Panc1 (cell line): Measurements from ENCODE around the gene ADGRV1.

Experiments used
- CTCF ChIP-seq: fragments of 450-650 bp; IDR thresholded peaks from 2 replicates; pipeline ENCODE4 v1.5.1; 2017; ENCODE audit warnings: mild to moderate bottlenecking
- POLR2AphosphoS5 ChIP-seq: IDR thresholded peaks from 2 replicates; pipeline ENCODE4 v1.6.1; 2012; ENCODE audit warnings: mild to moderate bottlenecking, low read depth, low read length, moderate library complexity
- SIN3A ChIP-seq: IDR thresholded peaks from 2 replicates; pipeline ENCODE4 v1.6.1; 2012; ENCODE audit warnings: low read depth, mild to moderate bottlenecking, low read length, moderate library complexity, borderline replicate concordance; ENCODE audit not compliant: insufficient read depth
- TCF7L2 ChIP-seq: IDR thresholded peaks from 2 replicates; pipeline ENCODE4 v1.6.1; 2011; ENCODE audit warnings: mild to moderate bottlenecking, low read depth, low read length, inconsistent platforms
- TF ChIP-seq, protein P1 (sequence below), 2 experiments: IDR thresholded peaks; 2 replicates each; pipeline ENCODE4 v1.6.1; 2011 to 2012; ENCODE audit warnings: low read depth in 2 of 2, control low read depth in 1 of 2, low read length in 1 of 2, mild to moderate bottlenecking in 1 of 2, moderate library complexity in 1 of 2; ENCODE audit not compliant: insufficient read depth in 1 of 2

DNA sequence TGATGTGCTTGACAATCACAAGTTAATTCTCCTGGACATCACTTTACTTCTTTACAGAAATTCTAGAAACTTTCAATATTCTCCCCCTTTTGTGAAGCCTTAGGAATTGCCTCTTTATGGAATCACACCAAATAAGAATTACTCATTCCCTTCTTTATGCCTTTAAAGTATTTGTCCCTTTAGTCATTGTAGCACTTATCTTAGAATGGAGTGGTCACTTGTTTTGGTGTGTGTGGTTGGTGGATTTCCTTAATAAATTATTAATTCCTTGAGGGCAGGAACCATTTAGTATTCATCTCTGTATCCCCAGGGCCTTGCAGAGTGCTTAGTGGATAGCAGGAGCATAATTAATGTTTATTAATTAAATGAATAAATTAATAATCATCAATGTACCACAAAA lies 517.5 kb downstream of the ADGRV1 start:
- TF ChIP-seq CTCF (no peak), POLR2AphosphoS5 (no peak), TCF7L2 (no peak), SIN3A (no peak)
- TF ChIP-seq, protein P1, sequence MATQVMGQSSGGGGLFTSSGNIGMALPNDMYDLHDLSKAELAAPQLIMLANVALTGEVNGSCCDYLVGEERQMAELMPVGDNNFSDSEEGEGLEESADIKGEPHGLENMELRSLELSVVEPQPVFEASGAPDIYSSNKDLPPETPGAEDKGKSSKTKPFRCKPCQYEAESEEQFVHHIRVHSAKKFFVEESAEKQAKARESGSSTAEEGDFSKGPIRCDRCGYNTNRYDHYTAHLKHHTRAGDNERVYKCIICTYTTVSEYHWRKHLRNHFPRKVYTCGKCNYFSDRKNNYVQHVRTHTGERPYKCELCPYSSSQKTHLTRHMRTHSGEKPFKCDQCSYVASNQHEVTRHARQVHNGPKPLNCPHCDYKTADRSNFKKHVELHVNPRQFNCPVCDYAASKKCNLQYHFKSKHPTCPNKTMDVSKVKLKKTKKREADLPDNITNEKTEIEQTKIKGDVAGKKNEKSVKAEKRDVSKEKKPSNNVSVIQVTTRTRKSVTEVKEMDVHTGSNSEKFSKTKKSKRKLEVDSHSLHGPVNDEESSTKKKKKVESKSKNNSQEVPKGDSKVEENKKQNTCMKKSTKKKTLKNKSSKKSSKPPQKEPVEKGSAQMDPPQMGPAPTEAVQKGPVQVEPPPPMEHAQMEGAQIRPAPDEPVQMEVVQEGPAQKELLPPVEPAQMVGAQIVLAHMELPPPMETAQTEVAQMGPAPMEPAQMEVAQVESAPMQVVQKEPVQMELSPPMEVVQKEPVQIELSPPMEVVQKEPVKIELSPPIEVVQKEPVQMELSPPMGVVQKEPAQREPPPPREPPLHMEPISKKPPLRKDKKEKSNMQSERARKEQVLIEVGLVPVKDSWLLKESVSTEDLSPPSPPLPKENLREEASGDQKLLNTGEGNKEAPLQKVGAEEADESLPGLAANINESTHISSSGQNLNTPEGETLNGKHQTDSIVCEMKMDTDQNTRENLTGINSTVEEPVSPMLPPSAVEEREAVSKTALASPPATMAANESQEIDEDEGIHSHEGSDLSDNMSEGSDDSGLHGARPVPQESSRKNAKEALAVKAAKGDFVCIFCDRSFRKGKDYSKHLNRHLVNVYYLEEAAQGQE (IDR thresholded peaks at IDR 0.05; ENCODE audit: insufficient read depth in 1 of 2, low read depth in 2 of 2, low read length in 1 of 2): no peak
